ENCODE results near the gene EIF2AK2.

EIF2AK2 gene

DNA sequence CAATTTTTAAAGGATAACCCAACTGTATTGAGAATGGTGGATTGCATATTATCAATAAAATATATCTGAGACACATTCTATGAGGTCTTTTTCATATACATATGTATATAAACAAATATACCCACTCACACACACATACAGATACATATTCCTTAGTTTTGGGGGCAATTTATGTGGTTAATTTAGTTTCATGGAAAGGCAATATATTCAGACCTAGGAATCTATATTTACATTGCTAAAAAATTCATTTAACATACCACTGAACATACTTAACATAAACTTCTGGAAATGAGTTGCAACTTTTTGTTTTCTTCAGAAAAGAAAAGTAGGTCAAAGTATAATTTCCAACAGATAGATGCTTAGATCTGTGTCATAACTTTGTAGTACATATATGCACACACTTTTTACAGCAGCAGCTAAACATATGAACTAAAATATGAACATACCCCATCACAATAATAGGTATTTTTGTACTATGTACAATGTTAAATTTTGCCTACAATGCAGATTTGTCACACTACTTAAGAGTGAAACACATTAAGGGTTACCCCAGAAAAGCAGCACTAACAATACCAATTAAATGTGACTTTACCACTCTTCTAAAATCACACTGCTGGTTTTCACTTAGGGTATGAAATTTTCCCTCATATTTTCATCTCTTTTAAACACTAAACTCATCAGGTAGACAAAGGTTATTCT lies 95.6 kb downstream of the EIF2AK2 start:
- DNase-seq (ENCODE audit: low read depth, low spot score) = no peak
- no peak overlapping the region for H3K4me3 ChIP-seq (ENCODE audit: low read length)

DNA sequence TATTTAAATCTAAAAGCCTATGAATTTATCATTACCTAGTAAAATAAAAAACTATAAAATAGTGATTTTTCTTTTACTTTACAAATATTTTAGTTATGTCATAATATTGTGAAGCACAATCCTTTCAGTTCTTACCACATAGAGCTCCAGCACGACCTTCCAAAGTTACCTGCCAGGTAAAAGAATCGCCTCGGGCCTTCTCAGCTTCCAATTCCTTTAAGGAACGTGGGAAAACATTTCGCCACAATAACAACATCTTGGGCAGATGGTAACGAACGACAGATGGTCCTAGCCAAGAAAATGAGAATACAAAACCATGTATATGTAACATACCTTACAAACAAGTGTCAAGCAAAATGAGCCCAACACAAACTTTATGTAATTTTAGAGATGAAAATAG lies 96.3 kb downstream of the EIF2AK2 start:
- H3K4me3 ChIP-seq (ENCODE audit: low read length) = no peak overlapping the region
- no peak for DNase-seq (ENCODE audit: low read depth, low spot score)

DNA sequence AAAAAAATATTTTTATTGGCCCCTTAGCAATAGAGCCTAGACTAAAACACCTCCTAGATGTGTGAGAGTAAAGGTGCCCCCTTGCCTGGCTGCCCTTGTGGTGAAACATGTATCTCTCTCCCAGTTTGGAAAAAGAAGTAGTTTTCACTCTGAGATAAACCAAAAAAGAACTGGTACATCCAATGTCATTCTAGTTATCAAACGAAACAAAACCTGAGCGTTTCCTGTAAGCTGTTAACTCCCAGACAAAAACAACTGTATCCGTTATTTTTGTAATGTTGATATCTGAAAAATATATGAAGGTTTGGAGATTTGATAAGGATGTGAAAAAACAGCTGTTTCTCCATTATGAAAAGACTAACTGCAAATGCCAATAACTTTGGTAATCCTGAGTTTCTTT lies 96.9 kb downstream of the EIF2AK2 start:
- no peak overlapping the region for H3K4me3 ChIP-seq (ENCODE audit: low read length)
- DNase-seq (ENCODE audit: low read depth, low spot score) = no peak

DNA sequence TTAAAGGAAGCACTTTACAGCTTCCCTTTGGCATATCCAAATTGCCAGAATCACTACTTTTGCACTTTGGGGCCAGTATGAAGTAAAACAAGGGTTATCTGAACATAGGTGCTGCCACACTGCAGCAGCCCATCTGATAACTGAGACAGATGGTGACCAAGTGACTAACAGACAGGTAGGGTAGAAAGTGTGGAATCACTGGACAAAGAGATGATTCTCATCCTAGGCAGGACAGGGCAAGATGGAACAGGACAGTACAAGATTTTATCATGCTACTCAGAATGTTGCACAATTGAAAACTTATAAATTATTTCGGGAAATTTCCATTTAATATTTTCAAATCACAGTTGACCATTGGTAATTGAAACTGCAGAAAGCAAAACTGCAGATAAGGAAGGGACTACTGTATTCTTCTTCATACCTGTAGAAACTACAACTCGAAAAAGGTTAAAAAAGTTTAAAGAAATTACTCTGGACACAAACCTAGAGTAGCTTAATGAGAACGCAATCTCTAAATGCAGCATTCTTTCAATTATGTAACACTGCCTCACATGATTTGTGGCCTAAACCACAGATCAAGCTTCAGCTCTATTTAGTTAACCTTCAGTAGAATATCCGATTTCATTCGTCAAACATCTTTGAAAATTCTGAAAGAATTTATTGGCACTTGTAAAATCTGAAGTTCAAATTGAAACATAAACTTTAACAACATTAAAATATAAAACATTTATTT lies 104.0 kb downstream of the EIF2AK2 start:
- no peak for DNase-seq (ENCODE audit: low read depth, low spot score)
- no peak overlapping the region for H3K4me3 ChIP-seq (ENCODE audit: low read length)

All from Jurkat, Clone E6-1 (cell line).